Activated CD4-positive, alpha-beta T cell treated with anti-CD3 and anti-CD28 coated beads, Interleukin-2, amount 10 ng/mL, durations not matched to agents 7 days and 5 days (primary cell): ENCODE measurements around the gene EPG5. TPM values are rescaled to one million over a fixed set of nuclear protein-coding genes. Genes with fewer than 3 reads are reported as not detected.
A peak's percentile ranks its signal among the peaks of the same experiment; 100 is the strongest.
"Not testable (repeated sequence)": the region's sequence is repeated elsewhere in the genome, so short reads cannot be mapped to it uniquely, and the experiment has no call there.

Experiments
- CTCF ChIA-PET: fragments of 350-600 bp; sonication (Branson Sonifier 250); formaldehyde crosslinking; loops from one replicate; lab custom pipeline; 2021; ENCODE audit warnings: antibody characterized with exemption; lab: Charles Lee
- POLR2A ChIA-PET: fragments of 350-600 bp; sonication (Branson Sonifier 250); formaldehyde crosslinking; loops from one replicate; lab custom pipeline; 2021; ENCODE audit warnings: antibody characterized with exemption; lab: Charles Lee
- DNase-seq: peaks from one replicate; pipeline ENCODE4 v3.0.0-alpha.2; 2020
- H3K27ac Mint-ChIP-seq: one replicate; pipeline ENCODE4 v1.8.0; 2021; ENCODE audit warnings: mild to moderate bottlenecking, moderate library complexity, mixed read lengths
- H3K27me3 Mint-ChIP-seq: one replicate; pipeline ENCODE4 v1.8.0; 2021; ENCODE audit warnings: mixed read lengths
- H3K36me3 Mint-ChIP-seq: one replicate; pipeline ENCODE4 v1.8.0; 2021; ENCODE audit warnings: low read depth, mixed read lengths
- H3K4me1 Mint-ChIP-seq: one replicate; pipeline ENCODE4 v1.8.0; 2021; ENCODE audit warnings: mixed read lengths
- H3K4me3 Mint-ChIP-seq: one replicate; pipeline ENCODE4 v1.8.0; 2021; ENCODE audit warnings: mild to moderate bottlenecking, moderate library complexity, mixed read lengths
- H3K9me3 Mint-ChIP-seq: one replicate; pipeline ENCODE4 v1.8.0; 2021; ENCODE audit warnings: mixed read lengths
- total RNA-seq, 2 experiments: library from RNA; stranded (reverse); gene quantifications; one replicate each; pipeline ENCODE4 v1.2.3, GENCODE V29; 2021

The EPG5 gene
- total RNA-seq, 2 experiments from 2014 or later, result 21.6 to 26.6 TPM

DNA sequence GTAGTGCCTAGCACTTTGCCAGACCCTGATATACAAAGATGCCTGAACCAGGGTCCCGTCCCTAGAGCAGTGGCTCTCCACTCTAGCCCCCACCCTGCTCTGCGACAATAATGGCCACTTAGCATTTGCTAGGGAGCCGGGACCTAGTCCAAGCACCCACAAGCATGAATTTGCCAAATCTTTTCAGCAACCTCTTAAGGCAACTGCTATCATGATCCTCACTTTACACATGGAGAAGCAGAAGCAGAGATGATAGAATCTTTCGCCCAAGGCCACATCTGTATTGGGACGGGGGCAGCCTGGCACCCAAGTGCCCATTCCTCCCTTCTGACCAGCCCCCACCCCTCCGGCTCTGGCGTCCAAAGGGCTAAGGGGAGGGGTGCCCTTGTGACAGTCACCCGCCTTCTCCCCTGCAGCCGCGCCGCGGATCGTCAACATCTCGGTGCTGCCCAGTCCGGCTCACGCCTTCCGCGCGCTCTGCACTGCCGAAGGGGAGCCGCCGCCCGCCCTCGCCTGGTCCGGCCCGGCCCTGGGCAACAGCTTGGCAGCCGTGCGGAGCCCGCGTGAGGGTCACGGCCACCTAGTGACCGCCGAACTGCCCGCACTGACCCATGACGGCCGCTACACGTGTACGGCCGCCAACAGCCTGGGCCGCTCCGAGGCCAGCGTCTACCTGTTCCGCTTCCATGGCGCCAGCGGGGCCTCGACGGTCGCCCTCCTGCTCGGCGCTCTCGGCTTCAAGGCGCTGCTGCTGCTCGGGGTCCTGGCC is 128.6 kb downstream of the EPG5 start:
- ChIA-PET CTCF (interaction anchor here (0.5 to 0.6 kb wide), 2 partner anchors 36 to 119 kb away, joined by 3 to 4 read pairs; no protein-coding TSS in a partner anchor), POLR2A (no interaction called here)
- H3K9me3 Mint-ChIP-seq, result no peaks in the 10 kb centered on the region
- no peak overlapping the region for H3K4me3 Mint-ChIP-seq
- peaks cover 10% of the 10 kb centered on the region for H3K4me1 Mint-ChIP-seq
- H3K36me3 Mint-ChIP-seq, result no peaks in the 10 kb centered on the region
- peak; percentile 3 for DNase-seq
- H3K27ac Mint-ChIP-seq, result no peak overlapping the region
- H3K27me3 Mint-ChIP-seq, result peaks cover 57% of the 10 kb centered on the region

DNA sequence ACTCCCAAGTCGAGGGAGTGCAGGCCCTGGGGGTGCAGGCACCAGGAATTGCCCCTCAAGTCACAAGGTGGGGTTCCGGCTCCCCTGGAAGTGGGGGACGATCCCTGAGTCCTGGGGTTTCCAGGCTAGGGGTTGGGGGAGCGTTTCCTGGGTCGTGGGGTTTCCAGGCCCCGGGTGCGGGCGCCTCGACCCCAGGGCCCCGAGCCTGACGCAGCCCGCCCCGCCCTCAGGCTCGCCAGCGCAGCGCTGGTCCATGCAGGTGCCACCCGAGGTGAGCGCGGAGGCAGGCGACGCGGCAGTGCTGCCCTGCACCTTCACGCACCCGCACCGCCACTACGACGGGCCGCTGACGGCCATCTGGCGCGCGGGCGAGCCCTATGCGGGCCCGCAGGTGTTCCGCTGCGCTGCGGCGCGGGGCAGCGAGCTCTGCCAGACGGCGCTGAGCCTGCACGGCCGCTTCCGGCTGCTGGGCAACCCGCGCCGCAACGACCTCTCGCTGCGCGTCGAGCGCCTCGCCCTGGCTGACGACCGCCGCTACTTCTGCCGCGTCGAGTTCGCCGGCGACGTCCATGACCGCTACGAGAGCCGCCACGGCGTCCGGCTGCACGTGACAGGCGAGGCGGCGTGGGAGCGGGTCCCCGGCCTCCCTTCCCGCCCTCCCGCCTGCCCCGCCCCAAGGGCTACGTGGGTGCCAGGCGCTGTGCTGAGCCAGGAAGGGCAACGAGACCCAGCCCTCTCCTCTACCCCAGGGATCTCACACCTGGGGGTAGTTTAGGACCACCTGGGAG is 129.7 kb downstream of the EPG5 start:
- Mint-ChIP-seq H3K9me3 (no peaks in the 10 kb centered on the region), H3K4me3 (no peak overlapping the region), H3K27ac (no peak overlapping the region), H3K4me1 (peaks cover 10% of the 10 kb centered on the region), H3K27me3 (peaks cover 57% of the 10 kb centered on the region), H3K36me3 (no peaks in the 10 kb centered on the region)
- ChIA-PET CTCF (interaction anchor here (0.5 to 0.9 kb wide), 3 partner anchors 37 to 788 kb away, joined by 3 to 4 read pairs (median 3); no protein-coding TSS in a partner anchor), POLR2A (no interaction called here)
- peak; percentile 36 for DNase-seq

GRCh38 chr18:45836242-45837205 is 130.6 kb downstream of the EPG5 start:
- no peak overlapping the region for H3K4me3 Mint-ChIP-seq
- ChIA-PET POLR2A (no interaction called here), CTCF (no interaction called here)
- no peak overlapping the region for H3K27ac Mint-ChIP-seq
- peak; percentile 5 for DNase-seq
- H3K9me3 Mint-ChIP-seq, result no peaks in the 10 kb centered on the region
- peaks cover 10% of the 10 kb centered on the region for H3K4me1 Mint-ChIP-seq
- H3K36me3 Mint-ChIP-seq, result no peaks in the 10 kb centered on the region
- peaks cover 57% of the 10 kb centered on the region for H3K27me3 Mint-ChIP-seq

GRCh38 chr18:45835057-45835636 is 132.0 kb downstream of the EPG5 start:
- Mint-ChIP-seq H3K4me3 (no peak overlapping the region), H3K27ac (no peak overlapping the region), H3K27me3 (peaks cover 50% of the 10 kb centered on the region), H3K4me1 (peaks cover 10% of the 10 kb centered on the region), H3K36me3 (no peaks in the 10 kb centered on the region), H3K9me3 (no peaks in the 10 kb centered on the region)
- ChIA-PET POLR2A (no interaction called here), CTCF (interaction anchor here (0.6 kb wide), 1 partner anchor 9 kb away, joined by 4 read pairs; no protein-coding TSS in a partner anchor)
- DNase-seq, result no peak

DNA sequence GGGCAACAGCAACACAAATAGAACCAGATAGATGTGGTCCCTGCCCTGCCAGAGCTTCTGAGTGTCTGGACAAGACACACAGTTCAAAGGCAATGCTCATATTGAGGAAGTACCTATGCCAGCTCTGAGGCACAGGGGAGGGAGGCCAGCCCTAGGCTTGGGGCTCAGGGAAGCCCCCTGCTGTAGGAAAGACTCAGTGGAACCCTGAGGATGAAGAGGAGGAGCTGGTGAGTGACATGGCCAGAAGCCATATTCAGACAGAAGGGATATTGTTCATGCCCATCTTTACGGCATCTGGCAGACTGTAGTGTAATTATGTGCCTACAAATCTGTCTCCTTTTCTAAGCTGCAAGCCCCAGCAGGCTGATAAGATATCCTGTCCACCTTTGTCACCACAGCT is 132.8 kb downstream of the EPG5 start:
- POLR2A ChIA-PET, result no interaction called here
- CTCF ChIA-PET, result no interaction called here
- H3K4me1 Mint-ChIP-seq, result peaks cover 10% of the 10 kb centered on the region

DNA sequence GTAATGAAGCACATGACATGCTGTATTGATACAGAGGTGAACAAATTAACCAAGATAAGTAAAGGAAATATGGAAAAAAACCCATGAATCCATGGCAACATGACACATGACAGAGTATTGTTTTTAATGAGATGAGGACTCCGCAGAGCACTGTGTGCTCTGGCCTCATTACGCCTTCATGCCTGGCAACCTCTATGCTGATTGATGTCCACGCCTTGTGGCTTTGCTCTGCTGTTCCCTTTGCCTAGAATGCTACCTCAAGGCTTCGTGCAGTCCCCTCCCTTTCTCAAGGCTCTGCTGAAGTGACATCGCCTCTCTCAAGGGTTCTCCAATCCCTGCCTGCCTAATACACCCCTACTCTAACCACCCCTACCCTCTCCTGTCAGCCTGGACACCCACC is 133.3 kb downstream of the EPG5 start:
- Mint-ChIP-seq H3K4me1 (peaks cover 12% of the 10 kb centered on the region), H3K9me3 (no peaks in the 10 kb centered on the region), H3K4me3 (no peak overlapping the region), H3K27me3 (peaks cover 43% of the 10 kb centered on the region), H3K36me3 (no peaks in the 10 kb centered on the region), H3K27ac (no peak overlapping the region)
- POLR2A ChIA-PET, result no interaction called here
- DNase-seq, result no peak
- CTCF ChIA-PET, result no interaction called here

More for the DNA sequence above, 132.8 kb downstream of the EPG5 start:
- H3K27ac Mint-ChIP-seq, result no peak overlapping the region
- H3K4me3 Mint-ChIP-seq, result no peak overlapping the region
- no peak for DNase-seq
- H3K36me3 Mint-ChIP-seq, result no peaks in the 10 kb centered on the region
- H3K27me3 Mint-ChIP-seq, result peaks cover 47% of the 10 kb centered on the region
- no peaks in the 10 kb centered on the region for H3K9me3 Mint-ChIP-seq

GRCh38 chr18:45830917-45831316 is 136.2 kb downstream of the EPG5 start:
- Mint-ChIP-seq H3K27ac (no peak overlapping the region), H3K9me3 (no peaks in the 10 kb centered on the region), H3K4me3 (no peak overlapping the region), H3K36me3 (no peaks in the 10 kb centered on the region), H3K27me3 (peaks cover 23% of the 10 kb centered on the region), H3K4me1 (peaks cover 18% of the 10 kb centered on the region)
- CTCF ChIA-PET, result interaction anchor here (1.2 to 1.4 kb wide), 2 partner anchors 9 to 49 kb away, joined by 3 to 4 read pairs; no protein-coding TSS in a partner anchor
- no peak for DNase-seq
- POLR2A ChIA-PET, result no interaction called here

DNA sequence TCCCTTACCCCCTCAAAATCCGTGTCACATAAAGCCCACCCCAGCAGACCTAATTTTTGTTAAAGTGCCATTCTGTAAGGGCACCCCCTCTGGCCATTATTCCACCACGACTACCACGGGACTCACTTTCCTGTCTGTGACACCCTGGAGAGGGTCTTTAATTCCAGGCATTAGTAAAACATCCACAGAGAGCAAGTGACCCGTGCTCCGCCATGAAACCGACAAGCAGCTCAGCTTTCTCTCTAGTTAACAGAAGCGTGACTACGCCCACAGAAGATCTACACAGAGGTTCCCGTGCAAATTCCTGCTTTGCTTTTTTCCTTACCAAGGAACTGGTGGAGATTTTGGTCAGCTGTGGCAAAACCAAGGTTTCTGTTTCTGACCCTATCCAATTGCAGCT is 137.3 kb downstream of the EPG5 start:
- H3K4me3 Mint-ChIP-seq, result no peak overlapping the region
- H3K4me1 Mint-ChIP-seq, result peaks cover 27% of the 10 kb centered on the region
- ChIA-PET POLR2A (no interaction called here), CTCF (interaction anchor here (0.6 to 1.4 kb wide), 5 partner anchors 9 to 296 kb away, joined by 3 to 4 read pairs (median 3); no protein-coding TSS in a partner anchor)
- H3K36me3 Mint-ChIP-seq, result no peaks in the 10 kb centered on the region
- H3K27ac Mint-ChIP-seq, result no peak overlapping the region
- peaks cover 13% of the 10 kb centered on the region for H3K27me3 Mint-ChIP-seq
- H3K9me3 Mint-ChIP-seq, result no peaks in the 10 kb centered on the region
- DNase-seq, result no peak

GRCh38 chr18:45828917-45829811 is 138.0 kb downstream of the EPG5 start:
- ChIA-PET CTCF (interaction anchor here (0.6 to 1.4 kb wide), 3 partner anchors 8 to 1954 kb away, joined by 3 to 4 read pairs (median 4); no protein-coding TSS in a partner anchor), POLR2A (no interaction called here)
- Mint-ChIP-seq H3K9me3 (no peaks in the 10 kb centered on the region), H3K4me3 (no peak overlapping the region), H3K36me3 (no peaks in the 10 kb centered on the region), H3K27me3 (peaks cover 12% of the 10 kb centered on the region), H3K4me1 (peaks cover 33% of the 10 kb centered on the region), H3K27ac (no peak overlapping the region)
- no peak for DNase-seq

GRCh38 chr18:45826716-45827115 is 140.4 kb downstream of the EPG5 start:
- peaks cover 16% of the 10 kb centered on the region for H3K27me3 Mint-ChIP-seq
- H3K9me3 Mint-ChIP-seq, H3K4me3 Mint-ChIP-seq, POLR2A ChIA-PET, H3K27ac Mint-ChIP-seq, H3K36me3 Mint-ChIP-seq, DNase-seq: not testable (repeated sequence)
- peaks cover 33% of the 10 kb centered on the region for H3K4me1 Mint-ChIP-seq
- CTCF ChIA-PET, result interaction anchor here (0.7 to 1.1 kb wide), 2 partner anchors 20 to 21 kb away, joined by 3 read pairs; no protein-coding TSS in a partner anchor

- CTCF ChIA-PET, result interaction anchor here (0.6 to 1.1 kb wide), 4 partner anchors 9 to 103 kb away, joined by 3 to 5 read pairs (median 4); no protein-coding TSS in a partner anchor
- H3K4me3 Mint-ChIP-seq, result no peak overlapping the region
- POLR2A ChIA-PET, result no interaction called here
- no peaks in the 10 kb centered on the region for H3K9me3 Mint-ChIP-seq
- H3K4me1 Mint-ChIP-seq, result peaks cover 33% of the 10 kb centered on the region
- H3K27me3 Mint-ChIP-seq, result peaks cover 22% of the 10 kb centered on the region
- no peak overlapping the region for H3K27ac Mint-ChIP-seq
- H3K36me3 Mint-ChIP-seq, result no peaks in the 10 kb centered on the region
- DNase-seq, result no peak
Observed at GRCh38 chr18:45826084-45826483, 141.0 kb downstream of the EPG5 start.
